PC-3 (cell line): ENCODE data around the gene UNCX. TPM values are rescaled to one million over a fixed set of nuclear protein-coding genes. Genes with fewer than 3 reads are reported as not detected.

Source experiments
- ATAC-seq: fragments of 200-7000 bp; cut with Tn5 transposase; 2 replicates; pipeline ENCODE4 v1.9.1; 2020; ENCODE audit warnings: mild to moderate bottlenecking, moderate library complexity
- BruUV-seq: library from RNA; stranded (reverse); fragments of 400-500 nt; replicated peaks from 2 replicates; lab custom pipeline; 2021; lab: Mats Ljungman, UMichigan
- CTCF ChIA-PET: fragments of 300-600 bp; sonication (Branson Sonifier 250); formaldehyde crosslinking; loops from one replicate; lab custom pipeline; 2022; ENCODE audit warnings: antibody characterized with exemption; lab: Charles Lee
- POLR2A ChIA-PET: fragments of 300-600 bp; sonication (Branson Sonifier 250); formaldehyde crosslinking; loops from one replicate; lab custom pipeline; 2022; ENCODE audit warnings: antibody characterized with exemption; ENCODE audit not compliant: unreplicated experiment; lab: Charles Lee
- DNase-seq: peaks from one replicate; pipeline ENCODE4 v3.0.0-alpha.2; 2015
- H2AFZ ChIP-seq: fragments of 300-600 bp; sonication (generic); 2 replicates; pipeline ENCODE4 v1.6.0; 2016; ENCODE audit warnings: antibody characterized with exemption, low read length
- H3F3A ChIP-seq: fragments of 300-600 bp; sonication (generic); one replicate; pipeline ENCODE4 v1.6.0; 2017; ENCODE audit warnings: antibody characterized with exemption, low read length, control low read depth, mild to moderate bottlenecking; ENCODE audit not compliant: unreplicated experiment
- H3K27ac ChIP-seq: fragments of 300-600 bp; sonication (generic); 2 replicates; pipeline ENCODE4 v1.5.1; 2016; ENCODE audit warnings: mild to moderate bottlenecking, low read length
- H3K27me3 ChIP-seq: fragments of 300-600 bp; sonication (generic); 2 replicates; pipeline ENCODE4 v1.6.1; 2016; ENCODE audit warnings: low read length, mixed read lengths
- H3K36me3 ChIP-seq: fragments of 300-600 bp; sonication (generic); 2 replicates; pipeline ENCODE4 v1.6.1; 2016; ENCODE audit warnings: low read depth, mixed run types, low read length, mixed read lengths
- H3K4me1 ChIP-seq: fragments of 300-600 bp; sonication (generic); 2 replicates; pipeline ENCODE4 v1.5.1; 2016; ENCODE audit warnings: low read length; ENCODE audit not compliant: insufficient read depth
- H3K4me2 ChIP-seq: fragments of 300-600 bp; sonication (generic); 2 replicates; pipeline ENCODE4 v1.6.0; 2016; ENCODE audit warnings: low read length
- H3K4me3 ChIP-seq: fragments of 300-600 bp; sonication (generic); 2 replicates; pipeline ENCODE4 v1.5.1; 2016; ENCODE audit warnings: mild to moderate bottlenecking, low read length, mixed read lengths
- H3K79me2 ChIP-seq: fragments of 300-600 bp; sonication (generic); 2 replicates; pipeline ENCODE4 v1.6.1; 2017; ENCODE audit warnings: low read length, mixed read lengths
- H3K9ac ChIP-seq: fragments of 300-600 bp; sonication (generic); 2 replicates; pipeline ENCODE4 v1.6.0; 2016; ENCODE audit warnings: mild to moderate bottlenecking, low read length
- H3K9me2 ChIP-seq: fragments of 300-600 bp; sonication (generic); replicated peaks from 2 replicates; pipeline ENCODE4 v1.6.1; 2016; ENCODE audit warnings: mixed run types, low read length, mixed read lengths
- H3K9me3 ChIP-seq: fragments of 300-600 bp; sonication (generic); 2 replicates; pipeline ENCODE4 v1.6.1; 2016; ENCODE audit warnings: low read length, mixed read lengths
- H4K20me1 ChIP-seq: fragments of 300-600 bp; sonication (generic); 2 replicates; pipeline ENCODE4 v1.6.1; 2016; ENCODE audit warnings: low read length, mixed read lengths
- EZH2 ChIP-seq: fragments of 300-600 bp; sonication (generic); IDR thresholded peaks from one replicate; pipeline ENCODE4 v1.6.1; 2017; ENCODE audit warnings: antibody characterized with exemption, mild to moderate bottlenecking, low read length; ENCODE audit not compliant: unreplicated experiment
- EZH2phosphoT487 ChIP-seq: fragments of 300-600 bp; sonication (generic); IDR thresholded peaks from 2 replicates; pipeline ENCODE4 v1.6.1; 2018; ENCODE audit warnings: mild to moderate bottlenecking, antibody characterized with exemption, low read length, borderline replicate concordance
- intact Hi-C: fragments of 100-400 bp; cut with micrococcal nuclease; formaldehyde crosslinking; loops from 2 replicates; pipeline ENCODE4 v1.9.0; 2023
- total RNA-seq: library from RNA; depleted of rRNA; stranded (reverse); fragments of >200 nt; gene quantifications from 2 replicates; pipeline ENCODE4 v1.2.3, GENCODE V29; 2014
- TF ChIP-seq, protein P1 (sequence below): fragments of 300-600 bp; sonication (generic); conservative IDR thresholded peaks from 2 replicates; pipeline ENCODE4 v1.5.1; 2017; ENCODE audit warnings: antibody characterized with exemption, low read depth, mild to moderate bottlenecking, low read length

Gene UNCX
- total RNA-seq, 1 experiment from 2014 or later = not detected

DNA sequence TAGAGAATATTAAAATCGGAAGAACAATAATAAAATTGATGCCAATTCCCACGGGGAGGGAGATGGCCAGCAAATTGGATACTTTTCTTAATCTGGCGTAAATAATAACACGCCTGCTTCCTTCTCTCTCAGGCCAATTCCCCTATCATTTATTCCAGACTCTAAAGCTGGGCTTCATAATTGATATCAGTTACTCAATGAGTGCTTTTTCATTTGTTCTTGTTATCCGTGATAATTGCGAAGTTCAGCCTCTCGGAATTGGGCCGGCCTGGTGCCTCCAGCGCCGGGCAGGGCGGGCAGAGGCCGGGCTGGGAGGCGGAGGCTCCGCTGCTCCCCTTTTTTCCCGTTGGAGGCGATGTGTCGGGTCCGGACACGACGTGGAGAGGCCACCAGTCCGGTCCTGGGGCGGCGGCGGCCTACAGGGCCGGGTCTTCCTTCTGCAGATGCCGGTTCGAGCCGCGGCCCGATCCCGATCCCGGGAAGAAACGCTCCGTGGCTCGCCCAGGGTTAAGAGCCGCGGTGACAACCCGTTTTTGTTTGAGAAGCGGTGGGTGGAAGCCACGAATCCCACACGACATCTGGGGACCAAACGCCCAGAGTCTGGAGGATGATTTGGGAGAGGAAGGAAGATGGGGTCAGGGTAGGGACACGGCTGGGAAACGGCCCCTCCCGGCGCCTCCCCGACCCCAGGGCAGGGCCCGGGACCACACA lies 13.6 kb downstream of the UNCX start:
- H3K9me2 ChIP-seq = no peaks in the 10 kb centered on the region
- H3K36me3 ChIP-seq = no peaks in the 10 kb centered on the region
- POLR2A ChIA-PET = no interaction called here
- H3K79me2 ChIP-seq = no peaks in the 10 kb centered on the region
- H3K4me3 ChIP-seq = no peak overlapping the region
- no TSS peak for BruUV-seq
- H4K20me1 ChIP-seq = no peaks in the 10 kb centered on the region
- ATAC-seq (no peak), DNase-seq (no peak)
- H3F3A ChIP-seq = no peaks in the 10 kb centered on the region
- H3K27ac ChIP-seq = no peak overlapping the region
- intact Hi-C loops = no loop called here
- CTCF ChIA-PET = no interaction called here
- no peak overlapping the region for H3K4me2 ChIP-seq
- TF ChIP-seq, protein P1, sequence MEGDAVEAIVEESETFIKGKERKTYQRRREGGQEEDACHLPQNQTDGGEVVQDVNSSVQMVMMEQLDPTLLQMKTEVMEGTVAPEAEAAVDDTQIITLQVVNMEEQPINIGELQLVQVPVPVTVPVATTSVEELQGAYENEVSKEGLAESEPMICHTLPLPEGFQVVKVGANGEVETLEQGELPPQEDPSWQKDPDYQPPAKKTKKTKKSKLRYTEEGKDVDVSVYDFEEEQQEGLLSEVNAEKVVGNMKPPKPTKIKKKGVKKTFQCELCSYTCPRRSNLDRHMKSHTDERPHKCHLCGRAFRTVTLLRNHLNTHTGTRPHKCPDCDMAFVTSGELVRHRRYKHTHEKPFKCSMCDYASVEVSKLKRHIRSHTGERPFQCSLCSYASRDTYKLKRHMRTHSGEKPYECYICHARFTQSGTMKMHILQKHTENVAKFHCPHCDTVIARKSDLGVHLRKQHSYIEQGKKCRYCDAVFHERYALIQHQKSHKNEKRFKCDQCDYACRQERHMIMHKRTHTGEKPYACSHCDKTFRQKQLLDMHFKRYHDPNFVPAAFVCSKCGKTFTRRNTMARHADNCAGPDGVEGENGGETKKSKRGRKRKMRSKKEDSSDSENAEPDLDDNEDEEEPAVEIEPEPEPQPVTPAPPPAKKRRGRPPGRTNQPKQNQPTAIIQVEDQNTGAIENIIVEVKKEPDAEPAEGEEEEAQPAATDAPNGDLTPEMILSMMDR = no peak
- TF ChIP-seq EZH2phosphoT487 (peak; percentile 79; the same call in 1 of the 2 replicates), EZH2 (peak; percentile 99)
- H3K27me3 ChIP-seq = peaks cover 84% of the 10 kb centered on the region
- H3K9me3 ChIP-seq = no peaks in the 10 kb centered on the region
- no peak overlapping the region for H3K9ac ChIP-seq
- no peak overlapping the region for H2AFZ ChIP-seq
- H3K4me1 ChIP-seq = no peaks in the 10 kb centered on the region

DNA sequence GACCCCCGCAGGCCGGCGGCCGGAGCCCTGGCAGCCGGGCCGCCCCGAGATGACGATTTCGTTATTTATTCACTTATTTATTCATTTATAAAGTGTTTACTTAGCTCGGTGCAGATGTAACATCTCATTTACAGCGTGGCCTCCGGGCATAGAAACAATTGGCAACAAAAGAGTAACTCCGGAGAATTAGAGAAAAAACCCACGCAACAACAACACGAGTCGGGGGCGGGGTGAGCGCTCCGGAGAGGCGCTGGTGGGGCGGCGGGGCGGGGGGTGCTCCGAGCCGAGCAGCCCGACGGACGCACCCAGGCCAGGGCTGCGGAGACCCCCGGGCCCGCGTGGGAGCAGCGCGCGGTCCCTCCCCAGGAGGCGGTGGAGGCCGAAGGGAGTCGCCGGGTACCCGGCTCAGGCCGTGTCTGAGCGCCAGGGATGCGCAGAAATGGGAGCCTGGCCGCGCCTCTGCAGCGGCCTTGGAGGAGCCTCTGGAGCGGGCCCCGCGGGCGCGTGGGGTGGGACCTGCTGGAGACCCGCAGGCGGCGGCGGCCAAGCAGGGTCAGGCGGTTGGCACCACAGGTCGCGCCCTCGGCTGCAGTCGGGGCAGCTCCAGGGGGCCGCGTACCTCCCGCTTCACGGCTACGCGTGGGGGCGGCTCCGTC lies 14.3 kb downstream of the UNCX start:
- no peaks in the 10 kb centered on the region for H3K9me2 ChIP-seq
- H3K4me1 ChIP-seq = no peaks in the 10 kb centered on the region
- no TSS peak for BruUV-seq
- ChIA-PET POLR2A (no interaction called here), CTCF (no interaction called here)
- no peaks in the 10 kb centered on the region for H3K79me2 ChIP-seq
- H3K36me3 ChIP-seq = no peaks in the 10 kb centered on the region
- H3K4me2 ChIP-seq = no peak overlapping the region
- TF ChIP-seq EZH2phosphoT487 (peak; percentile 73; the same call in 1 of the 2 replicates), EZH2 (peak; percentile 94)
- TF ChIP-seq, protein P1 = no peak
- H3K4me3 ChIP-seq = no peak overlapping the region
- DNase-seq (no peak), ATAC-seq (no peak)
- no peaks in the 10 kb centered on the region for H3F3A ChIP-seq
- no peak overlapping the region for H3K9ac ChIP-seq
- no peaks in the 10 kb centered on the region for H4K20me1 ChIP-seq
- H2AFZ ChIP-seq = no peak overlapping the region
- no peak overlapping the region for H3K27ac ChIP-seq
- no peaks in the 10 kb centered on the region for H3K9me3 ChIP-seq
- peaks cover 78% of the 10 kb centered on the region for H3K27me3 ChIP-seq
- intact Hi-C loops = no loop called here

DNA sequence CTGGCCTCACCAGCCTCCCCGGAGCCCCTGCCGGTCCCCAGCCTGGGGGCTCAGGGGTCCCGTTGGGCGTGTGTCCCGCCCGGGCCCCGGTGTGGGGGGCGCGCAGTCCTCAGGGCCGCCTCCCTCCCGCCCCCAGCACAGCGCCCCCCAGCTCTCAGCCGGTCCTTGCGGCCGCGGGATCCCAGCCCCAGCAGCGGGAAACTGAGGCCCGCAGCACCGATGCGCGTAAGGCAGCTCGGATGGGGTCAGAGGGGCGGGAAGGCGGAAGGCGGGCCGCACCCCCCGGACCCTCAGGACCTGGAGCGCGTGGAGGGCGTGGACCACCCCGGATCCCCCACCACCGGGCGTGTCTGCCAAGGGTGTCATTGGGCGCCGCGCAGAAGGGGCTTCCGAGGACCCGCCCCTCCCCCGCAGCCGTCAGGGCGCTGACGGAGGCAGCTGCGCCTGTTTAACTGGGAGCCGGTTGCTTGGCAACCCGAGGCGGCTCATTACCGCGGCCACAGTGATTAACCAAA lies 14.9 kb downstream of the UNCX start:
- no peak for ATAC-seq
- Histone ChIP-seq H3K9me2 (no peaks in the 10 kb centered on the region), H4K20me1 (no peaks in the 10 kb centered on the region), H3K4me3 (no peak overlapping the region), H2AFZ (no peak overlapping the region), H3K4me2 (no peak overlapping the region), H3K36me3 (no peaks in the 10 kb centered on the region), H3K27ac (no peak overlapping the region), H3K79me2 (no peaks in the 10 kb centered on the region), H3K27me3 (peaks cover 72% of the 10 kb centered on the region), H3K9ac (no peak overlapping the region), H3F3A (no peaks in the 10 kb centered on the region), H3K4me1 (no peaks in the 10 kb centered on the region), H3K9me3 (no peaks in the 10 kb centered on the region)
- no peak for TF ChIP-seq EZH2phosphoT487
- TF ChIP-seq, protein P1 = no peak
- no peak for TF ChIP-seq EZH2
- DNase-seq = no peak
- no TSS peak for BruUV-seq
- intact Hi-C loops = no loop called here
- POLR2A ChIA-PET = no interaction called here
- CTCF ChIA-PET = no interaction called here
